H9 (cell line): ENCODE measurements around the gene FCRL5. TPM values are rescaled to one million over a fixed set of nuclear protein-coding genes. Genes with fewer than 3 reads are reported as not detected.

ENCODE experiments used
- DNase-seq: peaks from one replicate; pipeline ENCODE4 v3.0.0-alpha.2; 2017
- H2AFZ ChIP-seq: one replicate; pipeline ENCODE4 v1.6.1; 2013; ENCODE audit warnings: mild to moderate bottlenecking, low read length, control low read depth, moderate library complexity
- H2AK5ac ChIP-seq: 2 replicates; pipeline ENCODE4 v1.6.1; 2013; ENCODE audit warnings: low read length, control low read depth, mixed read lengths; ENCODE audit not compliant: insufficient read length
- H2BK120ac ChIP-seq: one replicate; pipeline ENCODE4 v1.6.1; 2013; ENCODE audit warnings: low read depth, mild to moderate bottlenecking, low read length, control low read depth, inconsistent platforms; ENCODE audit not compliant: poor library complexity, severe bottlenecking
- H2BK12ac ChIP-seq: 2 replicates; pipeline ENCODE4 v1.6.1; 2013; ENCODE audit warnings: low read length, control low read depth, mixed read lengths, low read depth; ENCODE audit not compliant: insufficient read length
- H2BK15ac ChIP-seq: 2 replicates; pipeline ENCODE4 v1.6.1; 2013; ENCODE audit warnings: low read depth, low read length, control low read depth
- H2BK20ac ChIP-seq: one replicate; pipeline ENCODE4 v1.6.1; 2013; ENCODE audit warnings: low read depth, mild to moderate bottlenecking, low read length, control low read depth, inconsistent platforms; ENCODE audit not compliant: poor library complexity, severe bottlenecking
- H2BK5ac ChIP-seq: 2 replicates; pipeline ENCODE4 v1.6.1; 2013; ENCODE audit warnings: low read length, control low read depth, mixed read lengths; ENCODE audit not compliant: insufficient read length
- H3K14ac ChIP-seq: 2 replicates; pipeline ENCODE4 v1.6.1; 2013; ENCODE audit warnings: low read length, control low read depth; ENCODE audit not compliant: insufficient read depth
- H3K18ac ChIP-seq: 2 replicates; pipeline ENCODE4 v1.6.1; 2013; ENCODE audit warnings: low read depth, mild to moderate bottlenecking, mixed read lengths, low read length, control low read depth; ENCODE audit not compliant: insufficient read length
- H3K23ac ChIP-seq: 2 replicates; pipeline ENCODE4 v1.6.1; 2013; ENCODE audit warnings: low read length, control low read depth, mixed read lengths, low read depth; ENCODE audit not compliant: insufficient read length
- H3K23me2 ChIP-seq: 2 replicates; pipeline ENCODE4 v1.6.1; 2013; ENCODE audit warnings: low read depth, mild to moderate bottlenecking, mixed read lengths, low read length, control low read depth; ENCODE audit not compliant: insufficient read length, poor library complexity, severe bottlenecking
- H3K27ac ChIP-seq: 2 replicates; pipeline ENCODE4 v1.5.1; 2013; ENCODE audit warnings: low read length, control low read depth, mixed read lengths, low read depth; ENCODE audit not compliant: insufficient read length
- H3K27me3 ChIP-seq: 2 replicates; pipeline ENCODE4 v1.6.1; 2013; ENCODE audit warnings: low read length, control low read depth, inconsistent platforms; ENCODE audit not compliant: insufficient read depth
- H3K4ac ChIP-seq: 2 replicates; pipeline ENCODE4 v1.6.1; 2013; ENCODE audit warnings: low read depth, mild to moderate bottlenecking, control low read depth, inconsistent platforms, low read length, moderate library complexity
- H3K4me1 ChIP-seq: 2 replicates; pipeline ENCODE4 v1.6.1; 2013; ENCODE audit warnings: low read length, control low read depth, inconsistent platforms; ENCODE audit not compliant: insufficient read depth
- H3K4me2 ChIP-seq: 2 replicates; pipeline ENCODE4 v1.6.1; 2013; ENCODE audit warnings: low read length, control low read depth, mixed read lengths; ENCODE audit not compliant: insufficient read length, insufficient read depth
- H3K56ac ChIP-seq: 2 replicates; pipeline ENCODE4 v1.6.1; 2013; ENCODE audit warnings: low read depth, mild to moderate bottlenecking, mixed read lengths, low read length, control low read depth; ENCODE audit not compliant: insufficient read length
- H3K79me1 ChIP-seq: 2 replicates; pipeline ENCODE4 v1.6.1; 2013; ENCODE audit warnings: low read depth, mild to moderate bottlenecking, moderate library complexity, low read length, control low read depth, inconsistent platforms; ENCODE audit not compliant: insufficient read depth, poor library complexity, severe bottlenecking
- H3K79me2 ChIP-seq: 2 replicates; pipeline ENCODE4 v1.6.1; 2013; ENCODE audit warnings: low read length, control low read depth, inconsistent platforms; ENCODE audit not compliant: insufficient read depth
- H3K9ac ChIP-seq: 2 replicates; pipeline ENCODE4 v1.6.1; 2013; ENCODE audit warnings: low read length, control low read depth, mixed read lengths; ENCODE audit not compliant: insufficient read length; ENCODE audit errors: extremely low read depth
- H3K9me3 ChIP-seq: one replicate; pipeline ENCODE4 v1.6.1; 2013; ENCODE audit warnings: low read depth, low read length, inconsistent platforms; ENCODE audit not compliant: control insufficient read depth
- H3T11ph ChIP-seq: one replicate; pipeline ENCODE4 v1.6.1; 2013; ENCODE audit warnings: mild to moderate bottlenecking, low read length, control low read depth, inconsistent platforms
- H4K20me1 ChIP-seq: one replicate; pipeline ENCODE4 v1.6.1; 2013; ENCODE audit not compliant: control insufficient read depth, insufficient read length, insufficient read depth
- H4K5ac ChIP-seq: 2 replicates; pipeline ENCODE4 v1.6.1; 2013; ENCODE audit warnings: low read depth, mild to moderate bottlenecking, mixed read lengths, low read length, control low read depth; ENCODE audit not compliant: insufficient read length
- H4K8ac ChIP-seq: replicated peaks from 2 replicates; pipeline ENCODE4 v1.6.1; 2013; ENCODE audit warnings: low read length, control low read depth, mixed read lengths, low read depth; ENCODE audit not compliant: insufficient read length
- H4K91ac ChIP-seq: 2 replicates; pipeline ENCODE4 v1.6.1; 2013; ENCODE audit warnings: low read depth, mild to moderate bottlenecking, moderate library complexity, mixed read lengths, low read length, control low read depth; ENCODE audit not compliant: insufficient read length
- H3K27ac Mint-ChIP-seq, 3 experiments: 2 replicates in 2 of 3; 3 replicates in 1 of 3; pipeline ENCODE4 v1.8.0; 2020 to 2021; ENCODE audit warnings: mixed read lengths in 3 of 3, mild to moderate bottlenecking in 1 of 3, moderate library complexity in 1 of 3
- H3K27me3 Mint-ChIP-seq: 2 replicates; pipeline ENCODE4 v1.8.0; 2021; ENCODE audit warnings: low read depth, mild to moderate bottlenecking, moderate library complexity, mixed read lengths
- H3K36me3 Mint-ChIP-seq, 3 experiments: 2 replicates in 2 of 3; 3 replicates in 1 of 3; pipeline ENCODE4 v1.8.0; 2020 to 2021; ENCODE audit warnings: low read depth in 3 of 3, mixed read lengths in 3 of 3; ENCODE audit not compliant: insufficient read depth in 1 of 3
- H3K4me1 Mint-ChIP-seq, 2 experiments: 2 replicates each; pipeline ENCODE4 v1.8.0; 2020; ENCODE audit warnings: mixed read lengths in 2 of 2
- H3K4me3 Mint-ChIP-seq, 2 experiments: 2 replicates in 1 of 2; 3 replicates in 1 of 2; pipeline ENCODE4 v1.8.0; 2020 to 2021; ENCODE audit warnings: mild to moderate bottlenecking in 2 of 2, mixed read lengths in 2 of 2, moderate library complexity in 1 of 2
- H3K9me3 Mint-ChIP-seq, 2 experiments: 2 replicates in 1 of 2; 3 replicates in 1 of 2; pipeline ENCODE4 v1.8.0; 2020; ENCODE audit warnings: mild to moderate bottlenecking in 2 of 2, mixed read lengths in 2 of 2, moderate library complexity in 1 of 2
- CTCF ChIP-seq: fragments of 200-600 bp; sonication (generic); conservative IDR thresholded peaks from 3 replicates; pipeline ENCODE4 v1.8.0; 2021; ENCODE audit warnings: antibody characterized with exemption, mild to moderate bottlenecking
- WGBS: extraction: QIAGEN DNeasy Blood & Tissue Kit; methylation state at CpG from one replicate; pipeline ENCODE4 v1.1.7; 2013; ENCODE audit warnings: missing lambda C conversion rate, low lambda C conversion rate, mixed read lengths; ENCODE audit not compliant: insufficient read length; ENCODE audit errors: extremely low coverage; 5-methylcytosine and 5-hydroxymethylcytosine counted together
- total RNA-seq: library from RNA; stranded (reverse); gene quantifications from 2 replicates; pipeline ENCODE4 v1.2.1, GENCODE V29; 2021

FCRL5 gene
- total RNA-seq, 1 experiment from 2014 or later: 0.98 TPM

- no peak overlapping the region for H2BK20ac ChIP-seq
- Mint-ChIP-seq H3K4me3 (no peak overlapping the region), H3K4me1 (peaks cover 42 to 54% of the 10 kb centered on the region in 2 experiments), H3K27ac (peak overlapping the region; percentile 18 to 65 (median 31); a peak in 6 of 7 replicates), H3K9me3 (no peaks in the 10 kb centered on the region), H3K27me3 (no peaks in the 10 kb centered on the region), H3K36me3 (no peaks in the 10 kb centered on the region)
- no peak overlapping the region for H3K23ac ChIP-seq
- no peak overlapping the region for H3K14ac ChIP-seq
- no peak for TF ChIP-seq CTCF
- no peak overlapping the region for H2BK12ac ChIP-seq
- H4K8ac ChIP-seq: no peak overlapping the region
- no peak overlapping the region for H3K27ac ChIP-seq
- H2AFZ ChIP-seq: no peak overlapping the region
- H3K4ac ChIP-seq: no peak overlapping the region
- H3K9me3 ChIP-seq: no peaks in the 10 kb centered on the region
- no peaks in the 10 kb centered on the region for H3K79me2 ChIP-seq
- no peaks in the 10 kb centered on the region for H4K20me1 ChIP-seq
- H2BK120ac ChIP-seq: no peak overlapping the region
- no peak overlapping the region for H2BK15ac ChIP-seq
- H3K9ac ChIP-seq: no peak overlapping the region
- no peak overlapping the region for H3K56ac ChIP-seq
- no peak overlapping the region for H2BK5ac ChIP-seq
- H3K23me2 ChIP-seq: no peaks in the 10 kb centered on the region
- H3K4me1 ChIP-seq: peaks cover 5% of the 10 kb centered on the region; the same call in 1 of the 2 replicates
- no peaks in the 10 kb centered on the region for H3K27me3 ChIP-seq
- no CpG with 5 or more reads among the region's 14 CpGs for WGBS
- no peak overlapping the region for H3K18ac ChIP-seq
- no peak overlapping the region for H3T11ph ChIP-seq
- no peak overlapping the region for H4K91ac ChIP-seq
- H3K4me2 ChIP-seq: no peak overlapping the region
- no peak for DNase-seq
- no peak overlapping the region for H4K5ac ChIP-seq
- H3K79me1 ChIP-seq: no peaks in the 10 kb centered on the region
- H2AK5ac ChIP-seq: no peak overlapping the region
Observed at GRCh38 chr1:157566484-157567300, 14.4 kb upstream of the FCRL5 start.
